CD4-positive, alpha-beta T cell (primary cell): Measurements from ENCODE around the gene C1orf115. TPM values are rescaled to one million over a fixed set of nuclear protein-coding genes. Genes with fewer than 3 reads are reported as not detected.

ENCODE experiments used
- ATAC-seq: fragments of 200-7000 bp; cut with Tn5 transposase; one replicate; pipeline ENCODE4 v1.10.0; 2022; ENCODE audit warnings: mild to moderate bottlenecking; ENCODE audit not compliant: poor library complexity
- CTCF ChIA-PET: fragments of 350-600 bp; sonication (Branson Sonifier 250); formaldehyde crosslinking; loops from one replicate; lab custom pipeline; 2021; ENCODE audit warnings: antibody characterized with exemption, inconsistent platforms; lab: Charles Lee
- POLR2A ChIA-PET: fragments of 350-600 bp; sonication (Branson Sonifier 250); formaldehyde crosslinking; loops from one replicate; lab custom pipeline; 2021; ENCODE audit warnings: antibody characterized with exemption, inconsistent platforms; lab: Charles Lee
- DNase-seq, 14 experiments: peaks; one replicate each; pipeline ENCODE4 v3.0.0-alpha.2; 2013 to 2020; ENCODE audit warnings: mixed read lengths in 2 of 14
- H3K27ac ChIP-seq, 2 donors: one replicate each; pipeline versions ENCODE4 v1.5.1 to v1.7.0; 2013; ENCODE audit warnings: low read length in 2 of 2, low read depth in 1 of 2, mild to moderate bottlenecking in 1 of 2
- H3K27me3 ChIP-seq, 2 experiments: 1 replicate in 1 of 2; 2 replicates in 1 of 2; pipeline versions ENCODE4 v1.6.1 to v1.7.0; 2013; ENCODE audit warnings: low read length in 2 of 2, control low read depth in 1 of 2, mild to moderate bottlenecking in 1 of 2, moderate library complexity in 1 of 2; ENCODE audit not compliant: insufficient read depth in 2 of 2, control insufficient read depth in 1 of 2
- H3K36me3 ChIP-seq: one replicate; pipeline ENCODE4 v1.6.1; 2013; ENCODE audit warnings: low read length, control low read depth; ENCODE audit not compliant: insufficient read depth
- H3K4me1 ChIP-seq: one replicate; pipeline ENCODE4 v1.6.1; 2013; ENCODE audit warnings: low read length, control low read depth; ENCODE audit not compliant: insufficient read depth
- H3K4me3 ChIP-seq: one replicate; pipeline ENCODE4 v1.5.1; 2013; ENCODE audit warnings: mild to moderate bottlenecking, low read length, moderate library complexity
- H3K9me3 ChIP-seq, 2 experiments: 1 replicate in 1 of 2; 2 replicates in 1 of 2; pipeline versions ENCODE4 v1.6.1 to v1.7.0; 2013; ENCODE audit warnings: low read length in 2 of 2, mild to moderate bottlenecking in 2 of 2, control low read depth in 1 of 2, moderate library complexity in 1 of 2; ENCODE audit not compliant: control insufficient read depth in 1 of 2, insufficient read depth in 1 of 2
- H3K27ac Mint-ChIP-seq: one replicate; pipeline ENCODE4 v1.8.0; 2020; ENCODE audit warnings: mixed read lengths
- H3K27me3 Mint-ChIP-seq: one replicate; pipeline ENCODE4 v1.8.0; 2021; ENCODE audit warnings: mixed read lengths
- H3K36me3 Mint-ChIP-seq: one replicate; pipeline ENCODE4 v1.8.0; 2021; ENCODE audit warnings: low read depth, mixed read lengths
- H3K4me1 Mint-ChIP-seq: one replicate; pipeline ENCODE4 v1.8.0; 2021; ENCODE audit warnings: low read depth, mixed read lengths
- H3K4me3 Mint-ChIP-seq: one replicate; pipeline ENCODE4 v1.8.0; 2020; ENCODE audit warnings: mild to moderate bottlenecking, mixed read lengths
- H3K9me3 Mint-ChIP-seq: one replicate; pipeline ENCODE4 v1.8.0; 2020; ENCODE audit warnings: mixed read lengths
- CTCF ChIP-seq: fragments of 200-600 bp; IDR thresholded peaks from one replicate; pipeline ENCODE4 v1.8.0; 2022; ENCODE audit warnings: antibody characterized with exemption, mild to moderate bottlenecking
- intact Hi-C, 2 experiments: fragments of 100-400 bp; cut with DNase I in 1 of 2; cut with micrococcal nuclease in 1 of 2; formaldehyde crosslinking; loops; one replicate each; pipeline versions ENCODE4 v1.15.1 to v1.9.0; 2023 to 2025; cut with DNase I, micrococcal nuclease
- total RNA-seq, 174 experiments: library from RNA in 2 of 174; stranded (reverse) in 2 of 174; gene quantifications; one replicate each; pipeline ENCODE4 v1.2.3 and lab custom pipeline; 2021 to 2026

C1orf115 gene
- total RNA-seq, 2 experiments from 2014 or later: 0.73 to 0.82 TPM

DNA sequence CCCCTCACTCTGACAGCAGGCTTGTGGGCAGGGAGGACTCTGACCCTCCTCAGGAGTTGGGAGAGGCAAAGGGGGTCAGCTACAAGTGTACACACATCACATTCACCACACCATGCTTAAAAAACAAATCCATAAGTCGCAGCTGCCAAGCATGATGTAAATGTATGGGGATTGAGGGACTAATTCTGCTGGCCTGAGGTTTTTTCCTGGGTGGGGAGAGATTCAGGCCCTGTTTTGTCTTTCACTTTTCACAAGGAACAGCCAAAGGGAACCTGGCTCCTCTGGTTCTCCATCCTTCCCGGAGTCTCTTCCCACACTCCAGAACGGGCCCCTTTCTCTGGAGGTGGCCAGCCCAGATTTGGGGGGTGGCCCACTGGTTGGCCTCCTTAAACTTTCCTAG is 56.7 kb downstream of the C1orf115 start:
- Histone ChIP-seq H3K27me3 (peaks cover 41 to 50% of the 10 kb centered on the region in 2 experiments), H3K4me1 (peaks cover 6% of the 10 kb centered on the region), H3K36me3 (no peaks in the 10 kb centered on the region), H3K27ac (no peak overlapping the region), H3K4me3 (no peak overlapping the region), H3K9me3 (peaks cover 0 to 4% of the 10 kb centered on the region in 2 experiments)
- H3K4me3 Mint-ChIP-seq: no peak overlapping the region
- H3K27ac Mint-ChIP-seq: no peak overlapping the region
- POLR2A ChIA-PET: no interaction called here
- DNase-seq: no peak
- intact Hi-C loops: no loop called here
- ATAC-seq: no peak
- peaks cover 87% of the 10 kb centered on the region for H3K27me3 Mint-ChIP-seq
- H3K4me1 Mint-ChIP-seq: peaks cover 8% of the 10 kb centered on the region
- no peak for TF ChIP-seq CTCF
- H3K9me3 Mint-ChIP-seq: no peaks in the 10 kb centered on the region
- no peaks in the 10 kb centered on the region for H3K36me3 Mint-ChIP-seq
- CTCF ChIA-PET: no interaction called here

GRCh38 chr1:220747437-220748088 is 57.4 kb downstream of the C1orf115 start:
- CTCF ChIA-PET: no interaction called here
- H3K4me1 Mint-ChIP-seq: peaks cover 8% of the 10 kb centered on the region
- H3K27ac ChIP-seq: no peak overlapping the region
- DNase-seq (no peak), ATAC-seq (no peak)
- H3K9me3 ChIP-seq: peaks cover 0 to 4% of the 10 kb centered on the region in 2 experiments
- H3K27ac Mint-ChIP-seq: no peak overlapping the region
- peak overlapping the region; percentile 37 for H3K4me3 ChIP-seq
- H3K4me3 Mint-ChIP-seq: peak overlapping the region; percentile 51
- no peaks in the 10 kb centered on the region for H3K36me3 Mint-ChIP-seq
- POLR2A ChIA-PET: no interaction called here
- no peak for TF ChIP-seq CTCF
- H3K27me3 ChIP-seq: peaks cover 41 to 47% of the 10 kb centered on the region in 2 experiments
- H3K9me3 Mint-ChIP-seq: no peaks in the 10 kb centered on the region
- peaks cover 92% of the 10 kb centered on the region for H3K27me3 Mint-ChIP-seq
- intact Hi-C loops: no loop called here
- H3K4me1 ChIP-seq: peaks cover 6% of the 10 kb centered on the region
- H3K36me3 ChIP-seq: no peaks in the 10 kb centered on the region

DNA sequence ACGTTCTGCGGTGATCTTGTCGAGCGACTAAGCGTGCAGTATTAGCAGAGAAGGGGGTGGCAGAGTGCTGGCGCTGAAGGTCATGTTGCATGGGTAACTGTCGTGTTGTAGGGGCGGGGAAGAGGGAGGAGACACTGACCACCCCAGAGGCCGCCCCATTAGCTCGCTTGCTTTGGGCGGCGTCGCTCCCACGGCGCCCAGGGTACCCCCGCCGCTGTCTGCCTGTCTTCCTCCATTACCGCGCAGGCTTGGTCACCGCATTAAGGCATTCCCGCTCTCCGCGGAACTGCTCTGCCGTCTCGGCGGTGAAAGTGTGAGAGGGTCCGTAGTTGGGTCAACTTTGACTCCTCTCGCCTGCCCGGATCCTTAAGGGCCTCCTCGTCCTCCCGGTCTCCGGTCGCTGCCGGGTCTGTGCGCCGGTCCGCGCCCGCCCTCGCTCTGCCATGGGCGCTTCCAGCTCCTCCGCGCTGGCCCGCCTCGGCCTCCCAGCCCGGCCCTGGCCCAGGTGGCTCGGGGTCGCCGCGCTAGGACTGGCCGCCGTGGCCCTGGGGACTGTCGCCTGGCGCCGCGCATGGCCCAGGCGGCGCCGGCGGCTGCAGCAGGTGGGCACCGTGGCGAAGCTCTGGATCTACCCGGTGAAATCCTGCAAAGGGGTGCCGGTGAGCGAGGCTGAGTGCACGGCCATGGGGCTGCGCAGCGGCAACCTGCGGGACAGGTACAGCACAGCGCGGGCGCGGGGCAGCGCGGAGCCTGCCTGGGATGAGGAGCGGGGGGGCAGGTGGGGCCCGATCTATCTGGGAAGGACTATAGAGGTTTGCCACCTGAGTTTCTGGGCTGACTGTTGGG is 58.1 kb downstream of the C1orf115 start, which contains the start of gene MTARC2:
Gene MTARC2 (plus strand): TSS at position 234 of the 846 bp plus-strand sequence. CDS start 210 bp downstream, at position 444.
- no peaks in the 10 kb centered on the region for H3K9me3 Mint-ChIP-seq
- Histone ChIP-seq H3K9me3 (peaks cover 0 to 4% of the 10 kb centered on the region in 2 experiments), H3K4me3 (peak within 1 kb of the TSS; percentile 37), H3K27ac (no peak within 1 kb of the TSS), H3K4me1 (peaks cover 6% of the 10 kb centered on the region), H3K36me3 (no peaks in the 10 kb centered on the region), H3K27me3 (peaks cover 41 to 47% of the 10 kb centered on the region in 2 experiments)
- intact Hi-C loops: no loop called here
- POLR2A ChIA-PET: no interaction called here
- no peaks in the 10 kb centered on the region for H3K36me3 Mint-ChIP-seq
- no peak within 1 kb of the TSS for H3K27ac Mint-ChIP-seq
- peaks cover 88% of the 10 kb centered on the region for H3K27me3 Mint-ChIP-seq
- H3K4me1 Mint-ChIP-seq: peaks cover 8% of the 10 kb centered on the region
- DNase-seq: peak in 1 of 14 experiments; percentile 11
- CTCF ChIA-PET: no interaction called here
- ATAC-seq: peak; percentile 39
- no peak for TF ChIP-seq CTCF
- peak within 1 kb of the TSS; percentile 51 for H3K4me3 Mint-ChIP-seq

Other genes with a start within 250 kb of the C1orf115 start
- gene MARK1, start 162.2 kb upstream of the C1orf115 start, total RNA-seq: not detected
- not detected for gene MTARC2, start 58.0 kb downstream of the C1orf115 start, total RNA-seq
- gene MTARC1, start 96.5 kb downstream of the C1orf115 start, total RNA-seq: not detected
- gene HLX, start 189.1 kb downstream of the C1orf115 start, total RNA-seq: under 1 TPM; 0.27 to 0.39 TPM